HepG2 (cell line): ENCODE data around the gene CRNKL1. TPM values are rescaled to one million over a fixed set of nuclear protein-coding genes. Genes with fewer than 3 reads are reported as not detected.

Experiments
- ATF2 ChIP-seq: sonication (generic); formaldehyde crosslinking; IDR thresholded peaks from 2 replicates; pipeline ENCODE4 v1.4.0; 2020; ENCODE audit warnings: missing genetic modification reagents
- CHD4 ChIP-seq: fragments of 200-600 bp; sonication (generic); IDR thresholded peaks from 2 replicates; pipeline ENCODE4 v1.7.0; 2017; ENCODE audit warnings: mild to moderate bottlenecking, low read length, borderline replicate concordance
- ELF1 ChIP-seq: sonication (generic); formaldehyde crosslinking; IDR thresholded peaks from 2 replicates; pipeline ENCODE4 v1.4.0; 2020; ENCODE audit warnings: missing genetic modification reagents
- GABPB1 ChIP-seq: IDR thresholded peaks from 2 replicates; pipeline ENCODE4 v1.6.1; 2016; ENCODE audit warnings: mild to moderate bottlenecking, missing genetic modification reagents, moderate library complexity, missing compliant biosample characterization
- HES4 ChIP-seq: sonication (generic); formaldehyde crosslinking; IDR thresholded peaks from 2 replicates; pipeline ENCODE4 v1.9.0; 2021; ENCODE audit warnings: mild to moderate bottlenecking, missing genetic modification reagents, borderline replicate concordance
- HHEX ChIP-seq: IDR thresholded peaks from 2 replicates; pipeline ENCODE4 v1.6.1; 2016; ENCODE audit warnings: control low read depth
- HMG20A ChIP-seq: IDR thresholded peaks from 2 replicates; pipeline ENCODE4 v1.6.1; 2016; ENCODE audit warnings: borderline replicate concordance
- HNF1B ChIP-seq: sonication (generic); formaldehyde crosslinking; IDR thresholded peaks from 2 replicates; pipeline ENCODE4 v1.5.1; 2020; ENCODE audit warnings: mild to moderate bottlenecking, moderate library complexity, missing genetic modification reagents
- HNF4G ChIP-seq, 2 experiments: sonication (generic) in 1 of 2; formaldehyde crosslinking in 1 of 2; IDR thresholded peaks; 2 replicates each; pipeline versions ENCODE4 v1.4.0 to v1.6.1; 2011 to 2020; ENCODE audit warnings: borderline replicate concordance in 2 of 2, low read depth in 2 of 2, mild to moderate bottlenecking in 2 of 2, low read length in 1 of 2, missing genetic modification reagents in 1 of 2, moderate library complexity in 1 of 2
- HNRNPK ChIP-seq: fragments of 200-400 bp; formaldehyde crosslinking; IDR thresholded peaks from 2 replicates; pipeline ENCODE4 v1.6.1; 2018; ENCODE audit warnings: low read length, low read depth, moderate library complexity, mild to moderate bottlenecking; ENCODE audit not compliant: poor library complexity, severe bottlenecking
- KLF15 ChIP-seq: sonication (generic); formaldehyde crosslinking; IDR thresholded peaks from 2 replicates; pipeline ENCODE4 v1.8.1; 2023; ENCODE audit warnings: borderline replicate concordance, mild to moderate bottlenecking, inconsistent platforms, missing genetic modification reagents, mixed read lengths
- NR2F2 ChIP-seq: IDR thresholded peaks from 2 replicates; pipeline ENCODE4 v1.6.1; 2012; ENCODE audit warnings: low read depth, inconsistent platforms, borderline replicate concordance
- SP5 ChIP-seq: IDR thresholded peaks from 2 replicates; pipeline ENCODE4 v1.6.1; 2016; ENCODE audit warnings: low read depth, borderline replicate concordance
- THAP8 ChIP-seq: sonication (generic); formaldehyde crosslinking; IDR thresholded peaks from 2 replicates; pipeline ENCODE4 v1.5.1; 2020; ENCODE audit warnings: missing genetic modification reagents, mild to moderate bottlenecking, borderline replicate concordance
- ZBTB1 ChIP-seq: sonication (generic); formaldehyde crosslinking; IDR thresholded peaks from 2 replicates; pipeline ENCODE4 v1.4.0; 2020; ENCODE audit warnings: missing genetic modification reagents, borderline replicate concordance
- ZC3H13 ChIP-seq: sonication (generic); formaldehyde crosslinking; IDR thresholded peaks from 2 replicates; pipeline ENCODE4 v1.8.1; 2023; ENCODE audit warnings: mild to moderate bottlenecking, missing genetic modification reagents, moderate library complexity
- ZFP36L2 ChIP-seq: sonication (generic); formaldehyde crosslinking; IDR thresholded peaks from 2 replicates; pipeline ENCODE4 v1.4.0; 2020; ENCODE audit warnings: missing genetic modification reagents
- ZFP37 ChIP-seq: sonication (generic); formaldehyde crosslinking; IDR thresholded peaks from 2 replicates; pipeline ENCODE4 v1.4.0; 2020; ENCODE audit warnings: missing genetic modification reagents, borderline replicate concordance
- ZNF274 ChIP-seq: sonication (generic); formaldehyde crosslinking; IDR thresholded peaks from 2 replicates; pipeline ENCODE4 v1.5.1; 2020; ENCODE audit warnings: mild to moderate bottlenecking, missing genetic modification reagents
- ZNF367 ChIP-seq: sonication (generic); formaldehyde crosslinking; IDR thresholded peaks from 2 replicates; pipeline ENCODE4 v1.4.0; 2020; ENCODE audit warnings: missing genetic modification reagents, borderline replicate concordance
- ZNF414 ChIP-seq: sonication (generic); formaldehyde crosslinking; IDR thresholded peaks from 2 replicates; pipeline ENCODE4 v1.5.0; 2020; ENCODE audit warnings: missing genetic modification reagents
- ZNF572 ChIP-seq: sonication (generic); formaldehyde crosslinking; IDR thresholded peaks from 2 replicates; pipeline ENCODE4 v1.5.1; 2020; ENCODE audit warnings: mild to moderate bottlenecking, missing genetic modification reagents
- ZNF576 ChIP-seq: sonication (generic); formaldehyde crosslinking; IDR thresholded peaks from 2 replicates; pipeline ENCODE4 v1.4.0; 2020; ENCODE audit warnings: mild to moderate bottlenecking, missing genetic modification reagents
- ZNF709 ChIP-seq: sonication (generic); formaldehyde crosslinking; IDR thresholded peaks from 2 replicates; pipeline ENCODE4 v1.5.0; 2020; ENCODE audit warnings: mild to moderate bottlenecking, missing genetic modification reagents
- ZNF768 ChIP-seq: sonication (generic); formaldehyde crosslinking; IDR thresholded peaks from 2 replicates; pipeline ENCODE4 v1.4.0; 2020; ENCODE audit warnings: missing genetic modification reagents
- polyA plus RNA-seq, 8 experiments: library from polyadenylated mRNA; depleted of rRNA in 3 of 8; stranded (reverse) in 7 of 8; unstranded in 1 of 8; fragments of >200 nt; fragmentation: Illumina TruSeq in 4 of 8; extraction: Trizol in 4 of 8; gene quantifications; 2 replicates each; pipeline versions ENCODE4 v1.2.1 to v1.2.3, GENCODE V29; 2011 to 2016; ENCODE audit warnings: low read depth in 4 of 8, missing spikeins in 1 of 8, mixed read lengths in 1 of 8; ENCODE audit not compliant: insufficient read depth in 1 of 8
- total RNA-seq, 5 experiments: library from RNA; depleted of rRNA; stranded (reverse); fragments of >200 nt; fragmentation: Illumina TruSeq; extraction: Trizol; gene quantifications; 2 replicates each; pipeline ENCODE4 v1.2.3, GENCODE V29; 2016; ENCODE audit warnings: low read depth in 1 of 5

The CRNKL1 gene
- total and polyA plus RNA-seq, 2 of the 13 experiments (the other 11 are each of a cell fraction or from before 2014, with no cell fraction given) = 12.3 to 64.5 TPM

- TF ChIP-seq ATF2 (CRISPR knock-in tag) (0 out of 2 replicates have a peak, but pooled peaks have one; percentile 25), ZFP37 (no peak), HMG20A (peak; percentile 55; the same call in 1 of the 2 replicates), CHD4 (peak; percentile 94; the same call in 1 of the 2 replicates), ZNF709 (CRISPR knock-in tag) (no peak), HNF4G (IDR thresholded peaks at IDR 0.05; ENCODE audit: borderline replicate concordance, low read depth, low read length) (peak; percentile 42), HNF4G (CRISPR knock-in tag; IDR thresholded peaks at IDR 0.05; ENCODE audit: borderline replicate concordance, low read depth) (peak; percentile 15; the same call in 1 of the 2 replicates), ZNF576 (no peak), SP5 (peak; percentile 39; the same call in 1 of the 2 replicates), ZNF367 (CRISPR knock-in tag) (no peak), ZNF572 (CRISPR knock-in tag) (no peak), ZFP36L2 (no peak), HES4 (CRISPR knock-in tag) (no peak), ZBTB1 (CRISPR knock-in tag) (no peak), THAP8 (no peak), HNRNPK (no peak), ZNF414 (CRISPR knock-in tag) (no peak), KLF15 (CRISPR knock-in tag) (no peak), HHEX (no peak), NR2F2 (no peak), ELF1 (CRISPR knock-in tag) (peak; percentile 16; the same call in 1 of the 2 replicates), HNF1B (CRISPR knock-in tag) (peak; percentile 73), GABPB1 (CRISPR knock-in tag) (no peak; the same call in 1 of the 2 replicates), ZNF768 (CRISPR knock-in tag) (no peak), ZNF274 (no peak), ZC3H13 (CRISPR knock-in tag) (peak; percentile 37; the same call in 1 of the 2 replicates)
Observed at GRCh38 chr20:20002101-20002998, 49.9 kb downstream of the CRNKL1 start (continued).
